Aorta (tissue), 5 donors: ENCODE measurements around the gene BDP1. TPM values are rescaled to one million over a fixed set of nuclear protein-coding genes. Genes with fewer than 3 reads are reported as not detected.
"Not testable (repeated sequence)": the region's sequence is repeated elsewhere in the genome, so short reads cannot be mapped to it uniquely, and the experiment has no call there.

Experiments used
- ATAC-seq: fragments of 200-7000 bp; cut with Tn5 transposase; one replicate; pipeline ENCODE4 v1.9.1; 2022; ENCODE audit warnings: moderate library complexity; ENCODE audit not compliant: low FRiP score
- DNase-seq, 2 donors: peaks; one replicate each; pipeline ENCODE4 v3.0.0-alpha.2; 2020
- H3K27ac ChIP-seq, 2 donors: one replicate each; pipeline ENCODE4 v1.5.1; 2013; ENCODE audit warnings: low read length in 2 of 2, mild to moderate bottlenecking in 2 of 2, moderate library complexity in 2 of 2, control low read depth in 1 of 2, inconsistent platforms in 1 of 2, low read depth in 1 of 2
- H3K27me3 ChIP-seq, 2 donors: one replicate each; pipeline ENCODE4 v1.6.1; 2013; ENCODE audit warnings: control low read depth in 1 of 2, low read length in 1 of 2, mild to moderate bottlenecking in 1 of 2, moderate library complexity in 1 of 2; ENCODE audit not compliant: insufficient read depth in 2 of 2, control insufficient read depth in 1 of 2
- H3K36me3 ChIP-seq, 2 donors: one replicate each; pipeline ENCODE4 v1.6.1; 2013; ENCODE audit warnings: control low read depth in 1 of 2, low read length in 1 of 2, mild to moderate bottlenecking in 1 of 2; ENCODE audit not compliant: insufficient read depth in 2 of 2, control insufficient read depth in 1 of 2
- H3K4me1 ChIP-seq, 2 donors: one replicate each; pipeline ENCODE4 v1.6.1; 2013; ENCODE audit warnings: low read length in 2 of 2, control low read depth in 1 of 2, mild to moderate bottlenecking in 1 of 2, moderate library complexity in 1 of 2; ENCODE audit not compliant: insufficient read depth in 2 of 2, control insufficient read depth in 1 of 2
- H3K4me3 ChIP-seq, 2 donors: one replicate each; pipeline ENCODE4 v1.5.1; 2013; ENCODE audit warnings: low read length in 2 of 2, control low read depth in 1 of 2, mild to moderate bottlenecking in 1 of 2
- H3K9me3 ChIP-seq: one replicate; pipeline ENCODE4 v1.6.1; 2013; ENCODE audit warnings: mild to moderate bottlenecking, low read length; ENCODE audit not compliant: control insufficient read depth
- WGBS, 2 donors: extraction: QIAGEN DNeasy Blood & Tissue Kit; methylation state at CpG; one replicate each; pipeline ENCODE4 v1.1.7; 2013; 5-methylcytosine and 5-hydroxymethylcytosine counted together
- intact Hi-C, 2 donors: fragments of 100-400 bp; cut with DNase I; formaldehyde crosslinking; loops; one replicate each; pipeline versions ENCODE4 v1.14.2 to v1.15.0; 2022
- polyA plus RNA-seq, 2 donors: library from polyadenylated mRNA; stranded (reverse); fragments of 200-250 nt; gene quantifications; one replicate each; pipeline ENCODE4 v1.2.3, GENCODE V29; 2013
- total RNA-seq, 2 donors: library from RNA; stranded (reverse); fragmentation: NEBNext Ultra II Directional; extraction: Animal tissue kit (Norgen Biotek cat#: 25700); gene quantifications; one replicate each; pipeline ENCODE4 v1.2.1, GENCODE V29; 2021
- donor health status: healthy with polysubstance abuse.
- donor health status: Bipolar disorder and iron deficiency.
- donor health status: DM: no; HTN: no; CAD: no.
- donor health status: DM: no; HTN: no; CAD: no.
- donor health status: DM: yes; HTN: yes; CAD: no.

Gene BDP1
- total and polyA plus RNA-seq, 4 donors, result 7.0 to 32.2 (median 20.2) TPM

DNA sequence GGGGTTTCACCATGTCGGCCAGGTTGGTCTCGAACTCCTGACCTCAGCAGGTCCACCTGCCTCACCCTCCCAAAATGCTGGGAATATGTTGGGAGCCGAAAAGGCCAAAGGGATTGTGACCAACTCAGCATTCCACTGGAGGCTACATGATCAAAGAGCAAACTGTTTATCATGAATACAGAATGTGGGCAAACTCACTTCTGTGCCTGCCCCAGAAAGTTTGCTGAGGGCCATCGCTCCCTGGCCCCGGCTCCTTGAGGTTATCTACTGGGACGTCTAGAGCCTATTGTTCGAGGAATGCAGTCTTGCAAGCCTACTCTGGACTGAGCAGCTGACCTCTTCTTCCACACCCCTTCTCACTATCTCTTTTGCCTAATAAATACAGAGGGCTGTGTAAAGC is 116.4 kb downstream of the BDP1 start:
- H3K27ac ChIP-seq, DNase-seq, H3K9me3 ChIP-seq, ATAC-seq, H3K4me1 ChIP-seq, intact Hi-C loops, H3K27me3 ChIP-seq, H3K4me3 ChIP-seq, H3K36me3 ChIP-seq: not testable (repeated sequence)
- 92 to 97% methylated on average over 6 to 7 of the region's 7 CpGs for WGBS, 2 donors

GRCh38 chr5:71573591-71573990 is 118.1 kb downstream of the BDP1 start:
- Histone ChIP-seq H3K4me1 (no peaks in the 10 kb centered on the region), H3K27me3 (no peaks in the 10 kb centered on the region), H3K36me3 (no peaks in the 10 kb centered on the region), H3K4me3 (no peak overlapping the region), H3K9me3 (peaks cover 1% of the 10 kb centered on the region), H3K27ac (no peak overlapping the region)
- WGBS, 2 donors, result 29 to 46% methylated on average over 7 of the region's 7 CpGs
- intact Hi-C loops, result no loop called here
- no peak for DNase-seq
- ATAC-seq, result no peak

GRCh38 chr5:71575588-71575987 is 120.1 kb downstream of the BDP1 start:
- H3K27me3 ChIP-seq, ATAC-seq, H3K9me3 ChIP-seq, H3K4me1 ChIP-seq, DNase-seq, intact Hi-C loops, H3K36me3 ChIP-seq, H3K27ac ChIP-seq, H3K4me3 ChIP-seq: not testable (repeated sequence)
- 94 to 96% methylated on average over 4 of the region's 4 CpGs for WGBS, 2 donors

DNA sequence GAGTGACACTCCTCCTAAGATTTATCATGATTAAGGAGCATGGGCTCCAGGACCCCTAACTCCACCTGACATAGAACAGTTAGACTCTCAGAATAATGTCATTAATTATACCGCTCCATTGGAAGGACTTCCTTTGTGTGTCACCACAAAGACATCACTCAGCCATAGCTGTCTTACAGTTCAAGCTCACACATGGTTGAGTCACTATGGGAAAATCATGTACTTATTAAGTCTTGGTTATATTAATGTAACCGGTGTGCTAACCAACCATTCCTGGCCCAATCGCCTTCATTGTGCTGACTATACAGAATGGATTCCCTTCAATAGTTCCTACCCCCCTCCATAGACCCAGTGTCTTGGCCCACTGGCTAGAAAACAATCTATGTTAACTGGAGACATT is 120.8 kb downstream of the BDP1 start:
- no peak overlapping the region for H3K4me3 ChIP-seq
- WGBS, 2 donors, result 96 to 98% methylated on average over 3 of the region's 3 CpGs
- intact Hi-C loops, result no loop called here
- H3K27me3 ChIP-seq, result no peaks in the 10 kb centered on the region
- H3K36me3 ChIP-seq, result no peaks in the 10 kb centered on the region
- no peak overlapping the region for H3K27ac ChIP-seq
- peaks cover 1% of the 10 kb centered on the region for H3K9me3 ChIP-seq
- H3K4me1 ChIP-seq, result no peaks in the 10 kb centered on the region
- ATAC-seq, result no peak
- no peak for DNase-seq

- H3K27me3 ChIP-seq, H3K9me3 ChIP-seq, H3K27ac ChIP-seq, H3K4me3 ChIP-seq, H3K4me1 ChIP-seq, ATAC-seq, intact Hi-C loops, H3K36me3 ChIP-seq, DNase-seq: not testable (repeated sequence)
- 49 to 72% methylated on average over 6 of the region's 6 CpGs for WGBS, 2 donors
Measured at GRCh38 chr5:71577839-71578238, 122.4 kb downstream of the BDP1 start.

DNA sequence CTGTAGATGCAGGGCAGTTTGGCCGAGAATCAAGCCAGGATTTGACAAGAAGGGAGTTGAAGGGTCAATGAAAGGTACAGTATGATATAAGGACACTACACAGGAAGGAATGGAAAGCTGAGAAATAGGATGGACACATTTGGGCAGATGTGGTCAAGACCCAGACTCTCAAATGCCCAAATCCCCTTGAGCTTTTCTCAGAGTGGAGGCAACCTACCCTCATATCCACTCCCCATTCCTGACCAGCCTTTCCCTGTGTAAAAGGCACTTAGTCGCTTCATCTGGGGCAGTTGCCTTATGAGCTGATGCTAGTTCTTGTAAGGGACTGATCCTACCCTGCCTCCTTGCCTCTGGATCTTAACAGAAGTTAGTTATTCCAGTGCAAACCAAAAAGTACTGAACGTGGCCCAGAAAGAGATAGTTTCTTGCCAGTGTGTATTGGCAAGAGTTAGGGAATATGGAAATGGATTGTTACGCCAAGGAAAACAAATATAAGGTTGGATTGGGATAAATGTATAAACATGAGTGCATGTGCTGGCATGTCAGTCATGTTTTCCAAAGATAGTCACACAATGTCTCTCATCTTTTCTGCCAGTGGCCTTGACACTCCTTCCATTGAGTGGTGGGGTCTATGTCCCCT is 127.6 kb downstream of the BDP1 start:
- no peak for ATAC-seq
- intact Hi-C loops, result no loop called here
- peaks cover 1% of the 10 kb centered on the region for H3K9me3 ChIP-seq
- no peak for DNase-seq
- no peak overlapping the region for H3K4me3 ChIP-seq
- H3K27ac ChIP-seq, result peak overlapping the region in 1 of 2 donors; percentile 79
- WGBS, 2 donors, result 27% methylated on average over 4 of the region's 4 CpGs
- no peaks in the 10 kb centered on the region for H3K27me3 ChIP-seq
- H3K4me1 ChIP-seq, result peaks cover 3 to 5% of the 10 kb centered on the region in 2 donors
- no peaks in the 10 kb centered on the region for H3K36me3 ChIP-seq

DNA sequence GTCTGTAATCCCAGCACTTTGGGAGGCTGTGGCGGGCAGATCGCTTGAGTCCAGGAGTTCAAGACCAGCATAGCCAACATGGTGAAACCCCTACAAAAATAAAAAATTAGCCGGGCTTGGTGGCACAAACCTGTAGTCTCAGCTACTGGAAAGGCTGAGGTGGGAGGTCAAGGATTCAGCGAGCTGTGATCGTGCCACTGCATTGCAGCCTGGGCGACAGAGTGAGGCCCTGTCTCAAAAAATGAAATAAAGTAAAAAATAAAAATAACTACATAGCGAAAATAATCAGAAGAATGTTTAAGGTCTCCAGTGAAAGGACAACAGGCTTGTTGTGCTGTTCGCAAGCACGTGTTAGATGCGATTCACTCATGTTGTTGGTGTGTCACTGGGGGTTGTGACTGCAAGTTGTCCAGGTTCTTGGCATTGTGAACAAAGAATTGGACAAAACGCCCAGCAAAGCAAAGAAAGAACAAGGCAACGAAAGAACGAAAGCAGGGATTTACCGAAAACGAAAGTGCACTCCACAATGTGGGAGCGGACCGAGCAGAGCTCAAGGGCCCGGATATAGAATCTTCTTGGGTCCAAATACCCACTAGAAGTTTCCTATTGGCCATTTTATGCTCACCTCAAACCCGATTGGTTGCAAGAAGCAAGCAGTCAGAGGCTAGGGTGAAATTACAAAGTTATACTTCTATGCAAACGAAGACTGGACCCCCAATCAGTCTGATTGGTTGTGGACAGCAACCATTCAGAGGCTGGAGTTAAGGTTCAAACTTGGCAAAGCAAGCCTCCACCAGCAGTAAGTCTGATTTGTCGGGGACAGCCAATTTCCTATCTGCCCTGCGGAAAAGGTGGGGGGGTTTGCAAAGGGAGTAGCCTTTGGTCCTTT is 130.8 kb downstream of the BDP1 start:
- H3K4me3 ChIP-seq, result peak overlapping the region; percentile 21 to 83
- H3K27ac ChIP-seq, result peak overlapping the region in 1 of 2 donors; percentile 87
- no peaks in the 10 kb centered on the region for H3K27me3 ChIP-seq
- DNase-seq (no peak), ATAC-seq (no peak)
- no peaks in the 10 kb centered on the region for H3K36me3 ChIP-seq
- no peaks in the 10 kb centered on the region for H3K9me3 ChIP-seq
- 84 to 86% methylated on average over 22 of the region's 22 CpGs for WGBS, 2 donors
- H3K4me1 ChIP-seq, result peaks cover 3 to 11% of the 10 kb centered on the region in 2 donors
- intact Hi-C loops, result no loop called here

DNA sequence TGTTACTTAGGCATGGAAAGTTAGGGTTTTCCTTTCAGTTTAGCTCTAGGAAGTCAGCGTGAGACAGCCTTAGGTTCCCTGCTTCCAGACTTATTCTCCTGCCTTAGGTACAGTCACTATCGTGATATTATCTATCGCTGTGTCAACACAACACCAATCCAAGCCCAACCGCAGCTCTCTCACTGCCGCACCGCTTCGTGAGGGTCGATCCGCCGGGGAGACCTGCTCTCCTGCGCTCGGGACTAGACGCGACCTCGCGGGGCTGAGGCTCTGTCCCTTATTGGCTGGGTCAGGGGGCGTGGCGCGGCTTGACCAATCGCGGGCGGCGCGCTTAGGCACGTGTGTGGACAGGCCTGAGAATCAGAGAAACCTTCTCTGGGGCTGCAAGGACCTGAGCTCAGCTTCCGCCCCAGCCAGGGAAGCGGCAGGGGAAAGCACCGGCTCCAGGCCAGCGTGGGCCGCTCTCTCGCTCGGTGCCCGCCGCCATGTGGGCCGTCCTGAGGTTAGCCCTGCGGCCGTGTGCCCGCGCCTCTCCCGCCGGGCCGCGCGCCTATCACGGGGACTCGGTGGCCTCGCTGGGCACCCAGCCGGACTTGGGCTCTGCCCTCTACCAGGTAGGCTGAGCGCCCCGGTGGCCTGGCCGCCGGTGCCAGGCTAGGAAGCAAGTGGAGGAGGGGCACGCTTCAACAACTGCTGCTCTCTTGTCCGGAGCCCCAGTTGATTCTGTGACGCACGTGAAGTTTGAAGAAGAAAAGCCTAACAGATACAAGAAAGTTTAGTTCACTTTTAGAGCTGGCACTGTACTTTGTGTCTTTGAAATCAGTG is 131.7 kb downstream of the BDP1 start, which contains the start of gene MCCC2:
TSS of gene MCCC2 (plus strand) at position 400 of the 825 bp plus-strand sequence. CDS start at position 486, 86 bp downstream.
- WGBS, 2 donors, result 1% methylated on average over 56 of the region's 56 CpGs
- H3K9me3 ChIP-seq, result no peaks in the 10 kb centered on the region
- no peaks in the 10 kb centered on the region for H3K27me3 ChIP-seq
- peak within 1 kb of the TSS in 1 of 2 donors; percentile 90 for H3K27ac ChIP-seq
- H3K4me3 ChIP-seq, result peak within 1 kb of the TSS; percentile 64 to 83
- peaks cover 3 to 11% of the 10 kb centered on the region in 2 donors for H3K4me1 ChIP-seq
- intact Hi-C loops, result no loop called here
- ATAC-seq, result peak; percentile 98
- H3K36me3 ChIP-seq, result no peaks in the 10 kb centered on the region
- DNase-seq, result peak; percentile 98 to 99
